Neural cell (in vitro differentiated cells): ENCODE measurements around the gene RALGPS1.

Source experiments
- CTCF ChIP-seq: fragments of 450-650 bp; IDR thresholded peaks from 2 replicates; pipeline ENCODE4 v1.5.1; 2014; ENCODE audit warnings: antibody characterized with exemption, mild to moderate bottlenecking, moderate library complexity; ENCODE audit not compliant: poor library complexity, severe bottlenecking
- EP300 ChIP-seq: fragments of 450-650 bp; conservative IDR thresholded peaks from 2 replicates; pipeline ENCODE4 v1.6.1; 2014; ENCODE audit warnings: antibody characterized with exemption, mild to moderate bottlenecking, moderate library complexity; ENCODE audit not compliant: poor library complexity, severe bottlenecking
- POLR2AphosphoS5 ChIP-seq: IDR thresholded peaks from 2 replicates; pipeline ENCODE4 v1.6.1; 2012

- TF ChIP-seq EP300 (no peak), CTCF (no peak), POLR2AphosphoS5 (no peak)
Measured at GRCh38 chr9:127038531-127038930, 123.9 kb downstream of the RALGPS1 start.
